Duodenal mucosa (tissue), 2 donors: Measurements from ENCODE around the gene IGF2BP3.

ENCODE experiments used
- H3K27ac ChIP-seq: one replicate; pipeline ENCODE4 v1.7.0; 2013; ENCODE audit warnings: low read depth, low read length
- H3K27me3 ChIP-seq, 2 donors: one replicate each; pipeline ENCODE4 v1.7.0; 2013; ENCODE audit warnings: low read length in 2 of 2, control low read depth in 1 of 2; ENCODE audit not compliant: insufficient read depth in 2 of 2, control insufficient read depth in 1 of 2
- H3K36me3 ChIP-seq, 2 donors: one replicate each; pipeline ENCODE4 v1.7.0; 2013; ENCODE audit warnings: low read length in 2 of 2, control low read depth in 1 of 2; ENCODE audit not compliant: insufficient read depth in 2 of 2, control insufficient read depth in 1 of 2
- H3K4me1 ChIP-seq, 2 donors: one replicate each; pipeline ENCODE4 v1.7.0; 2013; ENCODE audit warnings: low read length in 2 of 2, control low read depth in 1 of 2; ENCODE audit not compliant: insufficient read depth in 2 of 2, control insufficient read depth in 1 of 2
- H3K4me3 ChIP-seq, 2 donors: one replicate each; pipeline ENCODE4 v1.7.0; 2013; ENCODE audit warnings: low read length in 2 of 2, low read depth in 1 of 2
- H3K9ac ChIP-seq, 2 donors: one replicate each; pipeline ENCODE4 v1.7.0; 2013; ENCODE audit warnings: low read length in 2 of 2, low read depth in 1 of 2
- H3K9me3 ChIP-seq, 2 donors: one replicate each; pipeline ENCODE4 v1.7.0; 2013; ENCODE audit warnings: low read length in 2 of 2, control low read depth in 1 of 2; ENCODE audit not compliant: control insufficient read depth in 1 of 2

The IGF2BP3 gene

DNA sequence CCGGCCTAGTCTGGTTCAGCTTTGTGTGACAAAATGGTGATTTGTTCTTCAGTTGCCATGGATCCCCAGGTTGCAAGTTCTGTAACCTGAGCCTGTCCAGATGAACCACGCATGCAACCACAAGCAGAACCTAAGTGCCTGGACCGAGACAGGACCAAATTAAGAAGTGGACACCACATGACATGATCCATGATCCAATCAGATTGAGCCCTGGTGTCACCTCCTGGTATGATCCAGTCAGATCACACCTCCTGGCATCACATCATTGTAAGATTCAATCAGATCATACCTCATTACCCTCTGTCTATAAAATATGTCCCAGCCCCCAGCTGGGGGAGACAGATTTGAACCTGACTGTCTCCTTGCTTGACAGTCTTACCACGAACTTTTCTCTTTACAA is 101.2 kb downstream of the IGF2BP3 start:
- Histone ChIP-seq H3K9me3 (no peaks in the 10 kb centered on the region), H3K36me3 (no peaks in the 10 kb centered on the region)

DNA sequence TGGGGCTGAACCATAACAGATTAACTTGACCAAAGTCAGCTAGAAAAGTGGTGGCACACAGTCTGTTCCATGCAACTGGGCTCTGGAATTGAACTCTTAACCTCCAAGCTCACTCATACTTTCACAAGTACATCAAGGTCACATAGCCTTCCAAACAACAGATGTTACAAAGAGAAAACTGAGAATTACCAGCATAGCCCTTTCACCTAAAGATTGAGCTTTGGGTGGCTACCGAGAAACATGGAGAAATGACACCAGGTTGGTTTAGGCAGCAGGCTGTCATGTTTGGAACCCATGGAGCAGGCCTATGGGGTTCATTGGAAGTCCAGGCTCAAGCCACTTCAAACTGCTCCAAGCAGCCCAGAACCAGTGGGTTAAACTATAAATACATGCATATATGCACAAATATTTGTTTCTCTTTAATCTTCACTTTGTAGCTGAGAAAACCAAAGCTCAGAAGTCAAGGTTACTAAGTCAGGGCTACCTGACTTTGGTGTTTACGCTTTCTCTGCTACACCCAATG is 112.1 kb downstream of the IGF2BP3 start:
- H3K9me3 ChIP-seq: no peaks in the 10 kb centered on the region
- no peaks in the 10 kb centered on the region for H3K36me3 ChIP-seq
- H3K9ac ChIP-seq: no peak overlapping the region
- H3K27me3 ChIP-seq: no peaks in the 10 kb centered on the region
- no peak overlapping the region for H3K27ac ChIP-seq
- H3K4me1 ChIP-seq: no peaks in the 10 kb centered on the region
- H3K4me3 ChIP-seq: no peak overlapping the region

More for the DNA sequence above, 101.2 kb downstream of the IGF2BP3 start:
- no peak overlapping the region for H3K27ac ChIP-seq
- H3K4me3 ChIP-seq: no peak overlapping the region
- H3K27me3 ChIP-seq: no peaks in the 10 kb centered on the region
- no peaks in the 10 kb centered on the region for H3K4me1 ChIP-seq
- no peak overlapping the region for H3K9ac ChIP-seq

DNA sequence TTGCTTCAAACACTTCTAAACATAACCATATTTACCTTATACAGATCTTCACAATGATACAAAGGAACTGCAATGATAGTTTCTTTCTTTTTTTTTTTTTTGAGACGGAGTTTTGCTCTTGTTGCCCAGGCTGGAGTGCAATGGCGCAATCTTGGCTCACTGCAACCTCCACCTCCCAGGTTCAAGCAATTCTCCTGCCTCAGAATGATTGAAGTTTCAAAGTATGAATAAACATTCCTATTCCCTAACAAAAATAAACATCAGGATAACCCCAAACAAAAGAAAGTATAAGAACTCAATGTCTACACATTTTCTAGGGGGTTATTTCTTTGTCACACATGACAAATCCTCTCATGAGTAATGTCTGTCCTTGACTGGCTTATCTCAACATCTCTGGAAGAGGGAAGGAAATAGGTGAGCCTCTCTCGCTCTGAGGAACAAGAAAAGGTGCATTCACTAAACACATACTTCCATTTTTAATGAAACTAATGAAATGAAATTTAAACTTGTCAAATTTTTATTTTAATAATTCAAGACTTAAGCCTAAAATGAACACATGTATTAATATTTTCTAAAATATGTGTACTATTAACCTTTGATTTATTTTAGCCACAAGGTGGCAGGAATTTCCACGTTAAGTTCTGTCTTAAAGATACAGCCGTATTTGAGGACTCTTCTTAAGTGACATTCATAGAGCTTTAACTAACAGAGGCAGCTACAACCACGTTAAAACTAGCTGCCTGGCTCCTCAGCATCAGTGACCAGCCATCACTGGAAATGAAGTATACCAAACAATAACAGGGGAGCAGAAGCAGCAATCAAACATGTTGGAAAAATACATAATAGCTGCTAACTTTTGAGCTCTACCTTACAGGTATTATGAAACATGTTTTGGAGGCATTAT is 112.8 kb downstream of the IGF2BP3 start:
- Histone ChIP-seq H3K27me3 (no peaks in the 10 kb centered on the region), H3K4me3 (no peak overlapping the region), H3K36me3 (no peaks in the 10 kb centered on the region), H3K27ac (no peak overlapping the region), H3K9me3 (no peaks in the 10 kb centered on the region), H3K4me1 (no peaks in the 10 kb centered on the region), H3K9ac (no peak overlapping the region)

- Histone ChIP-seq H3K4me1 (no peaks in the 10 kb centered on the region), H3K36me3 (no peaks in the 10 kb centered on the region), H3K9me3 (no peaks in the 10 kb centered on the region), H3K4me3 (no peak overlapping the region), H3K9ac (no peak overlapping the region), H3K27ac (no peak overlapping the region), H3K27me3 (no peaks in the 10 kb centered on the region)
Measured at GRCh38 chr7:23356726-23357125, 113.6 kb downstream of the IGF2BP3 start.

DNA sequence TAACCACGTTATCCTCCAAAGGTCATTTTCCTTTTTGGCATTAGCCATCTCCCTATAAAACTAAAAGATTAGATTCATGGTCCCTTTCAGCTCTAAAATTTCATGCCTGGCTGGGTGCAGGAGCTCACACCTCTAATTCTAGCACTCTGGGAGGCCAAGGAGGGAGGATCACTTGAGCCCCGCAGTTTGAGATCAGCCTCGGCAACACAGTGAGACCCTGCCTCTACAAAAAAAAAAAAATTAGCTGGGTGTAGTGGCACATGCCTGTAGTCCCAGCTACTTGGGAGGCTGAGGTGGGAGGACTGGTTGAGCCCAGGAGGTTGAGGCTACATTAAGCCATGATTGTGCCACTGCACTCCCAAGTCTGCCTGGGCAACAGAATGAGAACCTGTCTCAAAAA is 114.1 kb downstream of the IGF2BP3 start:
- H3K27me3 ChIP-seq: no peaks in the 10 kb centered on the region
- H3K4me3 ChIP-seq: no peak overlapping the region
- no peak overlapping the region for H3K9ac ChIP-seq
- H3K4me1 ChIP-seq: no peaks in the 10 kb centered on the region
- no peak overlapping the region for H3K27ac ChIP-seq
- H3K9me3 ChIP-seq: no peaks in the 10 kb centered on the region
- no peaks in the 10 kb centered on the region for H3K36me3 ChIP-seq

DNA sequence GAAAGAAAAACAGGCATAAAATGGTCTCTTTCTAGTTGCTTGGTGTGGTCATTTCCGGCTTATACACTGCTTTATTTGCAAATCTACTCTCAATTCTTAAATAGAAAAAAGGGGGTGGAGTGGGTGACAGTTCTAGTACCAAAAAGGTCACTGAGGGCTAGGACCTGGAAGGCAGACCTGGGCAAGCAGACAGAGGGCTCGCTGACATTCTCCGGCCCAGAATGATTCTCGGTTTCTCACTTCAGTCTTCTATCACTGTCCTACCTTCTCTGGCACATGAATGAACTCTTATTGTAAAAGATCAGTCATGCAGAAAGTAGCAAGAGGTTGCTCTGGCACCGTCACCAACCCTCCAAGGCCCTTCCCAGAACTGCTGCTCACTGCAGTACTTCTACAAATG is 117.1 kb downstream of the IGF2BP3 start:
- Histone ChIP-seq H3K27ac (no peak overlapping the region), H3K9me3 (no peaks in the 10 kb centered on the region), H3K27me3 (no peaks in the 10 kb centered on the region), H3K9ac (no peak overlapping the region), H3K36me3 (no peaks in the 10 kb centered on the region), H3K4me3 (no peak overlapping the region), H3K4me1 (no peaks in the 10 kb centered on the region)

DNA sequence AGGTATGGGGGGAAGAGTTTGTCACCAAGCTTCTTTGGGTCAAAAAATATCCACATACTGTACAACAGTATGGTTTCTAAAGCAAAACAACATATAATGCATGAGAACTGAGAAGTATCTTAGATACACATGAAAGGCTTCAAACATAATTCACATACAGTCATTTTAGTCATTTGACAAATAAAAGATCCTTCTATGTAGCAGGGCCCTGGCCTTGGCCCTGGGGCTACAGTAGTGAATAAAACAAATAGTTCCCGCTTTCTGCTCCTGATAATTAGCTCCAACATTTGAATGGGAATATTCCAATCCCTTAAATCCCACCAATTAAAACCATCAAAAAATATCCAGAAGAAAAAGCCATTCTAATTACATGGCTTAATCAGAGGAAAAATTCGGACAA is 119.8 kb downstream of the IGF2BP3 start:
- Histone ChIP-seq H3K36me3 (no peaks in the 10 kb centered on the region), H3K27ac (no peak overlapping the region), H3K27me3 (no peaks in the 10 kb centered on the region), H3K9ac (no peak overlapping the region), H3K9me3 (no peaks in the 10 kb centered on the region), H3K4me3 (no peak overlapping the region), H3K4me1 (no peaks in the 10 kb centered on the region)

- H3K27me3 ChIP-seq: no peaks in the 10 kb centered on the region
- no peaks in the 10 kb centered on the region for H3K4me1 ChIP-seq
- H3K9me3 ChIP-seq: no peaks in the 10 kb centered on the region
- H3K4me3 ChIP-seq: no peak overlapping the region
- no peak overlapping the region for H3K9ac ChIP-seq
- H3K36me3 ChIP-seq: no peaks in the 10 kb centered on the region
- H3K27ac ChIP-seq: no peak overlapping the region
Measured at GRCh38 chr7:23349484-23350157, 120.7 kb downstream of the IGF2BP3 start.

GRCh38 chr7:23347682-23348180 is 122.6 kb downstream of the IGF2BP3 start:
- Histone ChIP-seq H3K27me3 (no peaks in the 10 kb centered on the region), H3K36me3 (no peaks in the 10 kb centered on the region), H3K9ac (no peak overlapping the region), H3K27ac (no peak overlapping the region), H3K9me3 (no peaks in the 10 kb centered on the region), H3K4me1 (no peaks in the 10 kb centered on the region), H3K4me3 (no peak overlapping the region)

- no peak overlapping the region for H3K27ac ChIP-seq
- no peak overlapping the region for H3K4me3 ChIP-seq
- no peaks in the 10 kb centered on the region for H3K36me3 ChIP-seq
- H3K27me3 ChIP-seq: no peaks in the 10 kb centered on the region
- H3K9me3 ChIP-seq: no peaks in the 10 kb centered on the region
- no peak overlapping the region for H3K9ac ChIP-seq
- H3K4me1 ChIP-seq: no peaks in the 10 kb centered on the region
Measured at GRCh38 chr7:23347033-23347681, 123.1 kb downstream of the IGF2BP3 start.
